ENCODE results near the gene ZNF771. TPM values are rescaled to one million over a fixed set of nuclear protein-coding genes. Genes with fewer than 3 reads are reported as not detected.

ZNF771 gene
- total RNA-seq, 1 donor from 2014 or later = 16.3 TPM

- H3K27me3 Mint-ChIP-seq (ENCODE audit: unreplicated experiment) = peaks cover 14% of the 10 kb centered on the region
- peaks cover 21% of the 10 kb centered on the region for H3K4me1 Mint-ChIP-seq (ENCODE audit: unreplicated experiment)
- no peaks in the 10 kb centered on the region for H3K9me3 Mint-ChIP-seq (ENCODE audit: unreplicated experiment)
- peak within 1 kb of the TSS; percentile 42 for H3K27ac Mint-ChIP-seq (ENCODE audit: unreplicated experiment)
- DNase-seq (ENCODE audit: low spot score) = no peak
- peaks cover 9% of the 10 kb centered on the region for H3K36me3 Mint-ChIP-seq (ENCODE audit: low read depth, unreplicated experiment)
- H3K4me3 Mint-ChIP-seq (ENCODE audit: unreplicated experiment) = no peak within 1 kb of the TSS
- TF ChIP-seq CTCF (IDR thresholded peaks at IDR 0.05; ENCODE audit: unreplicated experiment) = no peak
Observed at GRCh38 chr16:30374538-30374937, 32.9 kb upstream of the ZNF771 start, which contains the start of gene MYL11. MYL11 (plus strand) TSS chr16:30374802; CDS start chr16:30374858, 56 bp downstream.

GRCh38 chr16:30375864-30376263 is 31.5 kb upstream of the ZNF771 start:
- no peaks in the 10 kb centered on the region for H3K9me3 Mint-ChIP-seq (ENCODE audit: unreplicated experiment)
- peaks cover 21% of the 10 kb centered on the region for H3K4me1 Mint-ChIP-seq (ENCODE audit: unreplicated experiment)
- H3K27ac Mint-ChIP-seq (ENCODE audit: unreplicated experiment) = peak overlapping the region; percentile 42
- TF ChIP-seq CTCF (IDR thresholded peaks at IDR 0.05; ENCODE audit: unreplicated experiment) = no peak
- H3K27me3 Mint-ChIP-seq (ENCODE audit: unreplicated experiment) = peaks cover 13% of the 10 kb centered on the region
- no peak for DNase-seq (ENCODE audit: low spot score)
- peaks cover 8% of the 10 kb centered on the region for H3K36me3 Mint-ChIP-seq (ENCODE audit: low read depth, unreplicated experiment)
- H3K4me3 Mint-ChIP-seq (ENCODE audit: unreplicated experiment) = no peak overlapping the region

- Mint-ChIP-seq H3K4me3 (ENCODE audit: unreplicated experiment) (no peak overlapping the region), H3K9me3 (ENCODE audit: unreplicated experiment) (no peaks in the 10 kb centered on the region), H3K36me3 (ENCODE audit: low read depth, unreplicated experiment) (peaks cover 7% of the 10 kb centered on the region), H3K27me3 (ENCODE audit: unreplicated experiment) (peaks cover 10% of the 10 kb centered on the region), H3K27ac (ENCODE audit: unreplicated experiment) (no peak overlapping the region), H3K4me1 (ENCODE audit: unreplicated experiment) (peaks cover 14% of the 10 kb centered on the region)
- DNase-seq (ENCODE audit: low spot score) = no peak
- no peak for TF ChIP-seq CTCF (IDR thresholded peaks at IDR 0.05; ENCODE audit: unreplicated experiment)
Observed at GRCh38 chr16:30376461-30376902, 30.9 kb upstream of the ZNF771 start.

- no peaks in the 10 kb centered on the region for H3K9me3 Mint-ChIP-seq (ENCODE audit: unreplicated experiment)
- peaks cover 6% of the 10 kb centered on the region for H3K27me3 Mint-ChIP-seq (ENCODE audit: unreplicated experiment)
- no peak for DNase-seq (ENCODE audit: low spot score)
- no peak for TF ChIP-seq CTCF (IDR thresholded peaks at IDR 0.05; ENCODE audit: unreplicated experiment)
- H3K27ac Mint-ChIP-seq (ENCODE audit: unreplicated experiment) = peak overlapping the region; percentile 97
- peaks cover 4% of the 10 kb centered on the region for H3K36me3 Mint-ChIP-seq (ENCODE audit: low read depth, unreplicated experiment)
- H3K4me1 Mint-ChIP-seq (ENCODE audit: unreplicated experiment) = peaks cover 9% of the 10 kb centered on the region
- H3K4me3 Mint-ChIP-seq (ENCODE audit: unreplicated experiment) = peak overlapping the region; percentile 89
Observed at GRCh38 chr16:30377050-30377811, 30.2 kb upstream of the ZNF771 start.

GRCh38 chr16:30377812-30378235 is 29.6 kb upstream of the ZNF771 start:
- peak overlapping the region; percentile 97 for H3K27ac Mint-ChIP-seq (ENCODE audit: unreplicated experiment)
- H3K9me3 Mint-ChIP-seq (ENCODE audit: unreplicated experiment) = no peaks in the 10 kb centered on the region
- H3K4me1 Mint-ChIP-seq (ENCODE audit: unreplicated experiment) = peaks cover 14% of the 10 kb centered on the region
- peaks cover 4% of the 10 kb centered on the region for H3K36me3 Mint-ChIP-seq (ENCODE audit: low read depth, unreplicated experiment)
- DNase-seq (ENCODE audit: low spot score) = peak; percentile 80
- peak overlapping the region; percentile 89 for H3K4me3 Mint-ChIP-seq (ENCODE audit: unreplicated experiment)
- no peak for TF ChIP-seq CTCF (IDR thresholded peaks at IDR 0.05; ENCODE audit: unreplicated experiment)
- peaks cover 6% of the 10 kb centered on the region for H3K27me3 Mint-ChIP-seq (ENCODE audit: unreplicated experiment)
